Left lobe of liver (tissue), 2 donors: Measurements from ENCODE around the gene NLK. TPM values are rescaled to one million over a fixed set of nuclear protein-coding genes. Genes with fewer than 3 reads are reported as not detected.
"Not testable (repeated sequence)": the region's sequence is repeated elsewhere in the genome, so short reads cannot be mapped to it uniquely, and the experiment has no call there.

ENCODE experiments used
- ATAC-seq: fragments of 200-7000 bp; cut with Tn5 transposase; one replicate; pipeline ENCODE4 v1.9.1; 2020; ENCODE audit warnings: mild to moderate bottlenecking, moderate library complexity
- DNase-seq: peaks from one replicate; pipeline ENCODE4 v3.0.0-alpha.2; 2020; ENCODE audit warnings: low spot score
- total RNA-seq: library from RNA; stranded (reverse); gene quantifications from one replicate; pipeline ENCODE4 v1.2.1, GENCODE V29; 2021
- donor health status: DM: no; HTN: no; CAD: no; lungs with moderate emphysema.
- donor health status: DM: no; HTN: yes; CAD: no.

Gene NLK
- total RNA-seq, 1 donor from 2014 or later: 7.5 TPM

DNA sequence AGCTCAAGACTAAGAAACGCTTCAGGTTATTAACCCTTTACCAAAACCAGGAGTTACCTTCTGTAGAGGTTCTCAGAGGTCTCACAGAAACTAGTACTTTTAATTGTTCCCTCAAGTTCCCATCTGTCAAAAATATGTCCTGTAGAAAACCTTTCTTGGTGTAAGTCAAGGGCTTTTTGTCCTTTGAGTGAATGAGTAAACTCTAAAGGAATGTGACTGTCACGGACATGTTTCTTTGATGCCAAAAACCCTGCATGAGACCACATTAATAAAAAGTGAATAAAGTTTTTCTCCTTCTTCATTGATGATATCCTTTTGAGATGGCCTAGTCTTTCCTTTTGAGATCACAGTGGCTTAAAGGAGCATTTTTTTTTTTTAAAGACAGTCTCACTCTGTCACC is 102.9 kb downstream of the NLK start:
- no peak for ATAC-seq

DNA sequence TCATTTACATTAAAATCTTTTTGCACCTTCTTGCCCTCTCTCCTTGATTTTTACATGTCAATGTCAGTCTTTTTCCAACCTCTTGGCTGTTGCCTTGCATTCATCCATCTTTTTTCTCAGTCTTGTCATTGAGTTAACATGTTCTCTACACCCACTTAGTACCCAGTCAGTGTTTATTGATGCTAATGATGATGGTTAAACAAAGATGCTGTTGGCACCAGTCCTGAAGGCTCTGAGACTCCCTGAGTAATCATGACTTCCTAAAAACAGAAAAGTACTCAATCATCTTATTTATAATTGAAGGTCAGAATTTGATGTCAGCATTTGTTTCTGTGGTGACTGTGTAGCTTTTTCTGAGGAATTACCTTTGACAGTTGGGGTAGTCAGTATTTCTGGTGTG is 104.5 kb downstream of the NLK start:
- no peak for ATAC-seq
- no peak for DNase-seq

More for the DNA sequence above, 102.9 kb downstream of the NLK start:
- no peak for DNase-seq

DNA sequence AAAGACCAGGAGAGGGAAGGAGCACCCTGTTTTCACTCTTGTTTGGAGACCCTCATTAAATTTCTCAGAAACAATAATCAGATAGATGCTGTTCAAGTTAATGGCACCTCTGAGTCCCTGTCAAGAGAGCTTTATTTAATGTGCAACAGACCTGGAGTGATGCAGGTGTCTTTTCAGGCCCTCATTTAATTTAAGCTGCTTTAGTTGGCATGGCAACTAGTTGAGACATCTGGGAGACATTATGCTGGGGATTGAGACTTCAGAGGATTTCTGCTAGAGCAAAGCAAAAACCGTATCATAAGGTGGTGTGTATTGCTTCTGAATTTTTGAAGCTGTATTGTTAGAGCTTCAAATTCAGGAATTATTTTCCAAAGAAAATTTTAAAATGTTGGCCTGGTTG is 108.5 kb downstream of the NLK start:
- DNase-seq (no peak), ATAC-seq (no peak)

DNA sequence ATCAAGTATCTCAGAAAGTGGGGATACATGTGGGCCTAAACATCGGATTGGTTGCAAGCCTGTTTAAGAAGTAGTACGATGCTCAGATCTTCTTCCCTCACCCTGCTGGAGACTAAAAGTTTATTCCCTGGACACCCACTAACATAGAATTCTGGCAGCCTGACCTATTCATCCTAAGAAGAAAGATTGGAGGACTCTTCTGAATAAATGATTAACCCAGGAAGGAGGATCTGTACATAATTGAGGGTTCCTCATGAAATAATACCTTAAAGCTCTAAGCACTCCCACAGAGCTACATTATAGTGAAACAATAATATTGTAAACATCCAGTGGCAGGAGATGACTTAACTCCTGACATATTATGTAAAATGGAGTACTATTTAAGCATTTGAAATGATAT is 111.7 kb downstream of the NLK start:
- DNase-seq (no peak), ATAC-seq (no peak)

DNA sequence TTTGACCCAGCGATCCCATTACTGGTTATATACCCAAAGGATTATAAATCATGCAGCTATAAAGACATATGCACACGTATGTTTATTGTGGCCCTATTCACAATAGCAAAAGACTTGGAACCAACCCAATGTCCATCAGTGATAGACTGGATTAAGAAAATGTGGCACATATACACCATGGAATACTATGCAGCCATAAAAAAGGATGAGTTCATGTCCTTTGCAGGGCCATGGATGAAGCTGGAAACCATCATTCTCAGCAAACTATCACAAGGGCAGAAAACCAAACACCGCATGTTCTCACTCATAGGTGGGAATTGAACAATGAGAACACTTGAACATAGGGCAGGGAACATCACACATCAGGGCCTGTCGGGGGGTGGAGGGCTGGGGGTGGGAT is 112.9 kb downstream of the NLK start:
- DNase-seq, ATAC-seq: not testable (repeated sequence)

DNA sequence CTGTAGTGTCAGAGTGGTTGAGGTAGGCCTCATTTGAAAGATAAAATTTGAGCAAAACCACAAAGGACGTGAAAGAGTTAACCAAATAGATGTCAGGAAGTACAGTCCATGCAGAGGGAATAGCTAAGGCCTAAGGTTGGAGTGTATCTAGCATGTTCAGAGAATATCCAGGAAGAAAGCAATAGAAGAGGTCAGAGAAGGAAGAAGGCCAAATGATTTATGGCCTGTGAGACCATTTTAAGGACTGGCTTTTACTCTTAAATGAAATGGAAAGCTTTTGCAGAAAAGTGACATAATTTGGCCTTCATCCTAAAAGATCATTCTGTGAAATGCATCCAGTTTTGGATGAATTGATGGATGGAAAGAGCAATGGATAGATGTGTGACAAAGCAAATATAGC is 116.5 kb downstream of the NLK start:
- ATAC-seq (no peak), DNase-seq (no peak)

DNA sequence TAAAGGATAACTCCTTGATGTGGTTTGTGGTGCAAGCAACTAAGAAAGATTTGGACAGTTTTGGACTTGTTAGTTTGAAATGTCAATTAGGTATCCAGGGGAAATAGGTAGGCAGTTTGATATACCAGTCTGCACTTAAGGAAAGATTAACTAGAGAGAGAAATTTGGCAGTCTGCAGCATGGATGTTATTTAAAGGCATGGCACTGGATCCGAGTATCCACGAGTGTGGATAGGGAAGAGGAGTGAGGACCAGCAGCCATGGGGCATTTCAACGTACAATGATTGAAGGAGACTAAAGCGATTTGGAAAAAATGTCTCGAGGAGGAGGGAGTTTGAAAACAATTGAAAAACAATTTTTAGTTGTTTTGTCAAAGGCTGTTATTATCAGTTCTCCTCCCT is 117.4 kb downstream of the NLK start:
- DNase-seq (no peak), ATAC-seq (no peak)

DNA sequence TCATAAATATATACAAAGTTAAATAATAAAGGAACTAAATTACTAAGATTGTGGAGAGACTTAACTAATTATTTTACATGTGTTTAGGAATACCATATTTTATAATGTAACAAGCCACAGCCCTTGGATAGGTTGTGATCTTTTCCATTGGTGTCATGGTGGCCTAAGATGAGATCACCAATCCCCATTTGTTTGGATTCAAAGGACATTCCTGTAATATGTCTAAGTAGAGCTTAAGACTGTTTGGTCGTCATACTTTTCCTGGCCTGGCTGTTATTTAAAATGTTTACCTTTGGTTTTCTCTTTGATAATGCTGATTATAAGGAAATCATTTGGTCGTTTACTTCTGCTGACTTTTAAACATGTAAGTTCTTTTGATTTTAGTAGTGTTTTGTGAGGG is 118.1 kb downstream of the NLK start:
- no peak for DNase-seq

DNA sequence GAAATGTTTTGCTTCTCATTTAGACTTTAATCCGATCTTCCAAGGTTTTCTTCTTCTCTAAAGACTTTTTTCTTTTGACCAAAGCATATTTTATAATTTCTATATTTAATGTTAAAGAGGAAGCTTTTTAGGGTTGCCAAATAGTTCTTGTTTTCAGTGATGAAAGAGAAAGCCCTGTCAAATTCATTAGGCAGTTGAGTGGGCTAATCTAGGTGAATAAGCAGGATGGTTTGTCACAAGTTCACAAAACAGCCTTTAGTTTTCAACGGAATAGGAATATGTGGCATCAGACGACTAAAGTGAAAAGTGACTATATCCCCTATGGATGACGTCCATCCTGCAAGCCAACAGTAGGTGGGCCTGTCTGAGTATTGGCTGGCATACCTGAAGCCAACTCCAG is 118.8 kb downstream of the NLK start:
- ATAC-seq: no peak

More for the DNA sequence above, 118.1 kb downstream of the NLK start:
- no peak for ATAC-seq

DNA sequence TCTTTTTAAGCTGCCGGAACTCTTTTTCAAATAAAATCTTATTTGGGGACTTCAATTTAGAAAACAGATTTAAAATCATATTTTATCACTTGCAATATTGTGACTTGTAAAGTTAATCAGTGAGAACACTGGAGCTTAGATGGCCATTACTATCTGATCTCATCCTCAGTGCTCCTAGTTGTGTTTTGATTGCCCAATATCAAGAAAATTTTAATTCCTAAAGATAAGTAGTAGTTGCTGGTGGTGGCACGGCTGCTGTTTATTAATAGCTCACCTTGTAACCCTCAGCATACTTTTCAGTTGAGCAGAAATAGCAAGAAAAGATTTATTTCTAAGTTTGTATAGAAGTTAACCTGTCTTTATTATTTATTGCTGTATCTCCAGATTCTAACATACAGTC is 124.0 kb downstream of the NLK start:
- ATAC-seq (no peak), DNase-seq (no peak)

More for the DNA sequence above, 118.8 kb downstream of the NLK start:
- no peak for DNase-seq

DNA sequence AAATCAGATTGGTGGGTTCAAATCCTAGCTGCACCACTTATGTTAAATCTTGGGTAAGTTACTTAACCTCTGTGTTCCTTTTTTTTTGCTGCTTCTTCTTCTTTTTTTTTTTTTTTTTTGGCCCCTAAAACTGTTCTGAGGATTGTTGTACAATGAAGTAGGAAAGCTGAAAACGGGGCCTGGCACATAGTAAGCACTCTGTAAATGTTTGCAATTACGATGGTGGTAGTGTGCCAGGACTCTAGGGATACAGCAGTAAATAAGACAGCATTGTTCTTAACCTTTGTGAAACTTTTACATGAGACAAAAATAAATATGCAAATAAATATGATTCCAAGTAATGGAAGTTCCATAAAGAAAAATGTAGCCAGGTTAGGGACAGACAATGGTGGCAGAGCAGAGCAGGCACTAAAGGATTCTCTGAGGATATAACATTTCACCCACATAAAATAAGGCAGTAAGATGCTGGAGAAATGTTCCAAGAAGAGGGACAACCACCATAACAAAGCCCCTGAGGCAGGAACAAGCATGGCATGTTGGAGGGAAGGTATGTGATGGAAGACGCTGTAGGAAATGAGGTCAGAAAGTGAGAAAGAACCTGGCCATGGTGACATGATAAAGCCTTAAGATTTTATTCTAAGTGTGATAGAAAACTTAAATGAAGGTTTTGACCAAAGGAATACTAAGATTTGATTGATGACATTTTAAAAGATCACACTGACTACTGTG is 127.3 kb downstream of the NLK start:
- no peak for ATAC-seq
- no peak for DNase-seq

DNA sequence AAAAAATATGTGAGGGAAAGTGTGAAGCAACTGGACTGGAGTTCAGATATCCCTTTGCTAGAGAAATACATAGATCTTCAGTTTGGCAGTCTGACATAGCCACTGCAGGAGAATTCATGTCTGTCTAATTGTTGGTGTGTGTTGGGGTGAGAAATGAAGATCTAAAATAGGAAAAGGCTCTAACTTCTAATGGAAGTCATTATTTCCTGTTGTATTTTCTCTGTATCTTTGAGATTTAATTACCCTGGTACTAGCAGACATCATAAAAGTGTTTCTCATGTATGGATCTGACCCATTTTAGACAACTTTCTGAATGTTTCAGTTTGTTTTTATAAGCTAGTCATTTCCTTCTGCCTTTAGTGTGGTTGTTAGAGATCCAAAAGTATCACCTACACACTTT is 128.3 kb downstream of the NLK start:
- ATAC-seq: no peak

DNA sequence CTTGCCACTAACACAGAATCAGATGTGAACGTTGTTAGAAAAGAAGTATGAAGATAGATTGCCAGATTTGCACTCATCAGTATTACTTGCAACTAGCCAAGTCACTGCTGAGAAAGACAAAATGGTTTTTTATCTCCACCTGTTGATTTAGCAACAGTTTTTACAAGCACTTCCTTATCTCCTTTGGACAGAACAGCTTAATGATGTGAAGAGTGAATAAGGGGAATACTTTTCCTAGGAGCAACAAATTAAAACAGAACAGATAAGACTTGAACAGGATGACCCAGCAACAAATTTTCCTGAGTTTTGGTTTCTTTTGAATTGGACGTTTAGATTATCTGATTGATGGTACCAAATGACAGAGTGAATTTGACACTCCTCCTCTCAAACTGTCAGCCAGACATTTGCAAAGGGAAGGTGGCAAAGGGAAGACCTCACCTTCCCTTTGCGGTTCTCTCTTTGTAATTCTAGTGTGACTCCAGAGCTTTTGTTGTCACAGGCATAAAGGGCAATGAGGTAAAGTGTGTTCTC is 130.6 kb downstream of the NLK start:
- DNase-seq (no peak), ATAC-seq (no peak)

More for the DNA sequence above, 128.3 kb downstream of the NLK start:
- DNase-seq: no peak

DNA sequence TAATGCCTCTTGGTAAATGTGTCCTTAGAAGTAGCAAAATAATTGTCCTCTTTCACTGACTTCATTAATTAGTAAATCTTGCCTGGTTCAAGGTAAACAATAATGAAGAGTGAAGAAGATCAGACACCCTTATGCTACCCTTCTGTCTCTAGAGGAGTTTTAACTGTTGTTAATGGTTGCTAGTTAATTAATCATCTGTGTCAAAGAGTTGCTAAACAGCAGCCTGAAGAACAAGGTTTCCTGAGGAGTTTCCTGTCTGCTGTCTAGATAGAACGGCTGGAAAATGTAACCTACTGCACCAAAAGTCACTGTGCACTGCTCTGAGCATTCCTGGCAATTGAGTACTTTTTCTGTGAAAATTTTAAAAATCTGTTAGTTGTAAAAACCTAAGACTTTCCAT is 131.3 kb downstream of the NLK start:
- no peak for ATAC-seq
- no peak for DNase-seq

DNA sequence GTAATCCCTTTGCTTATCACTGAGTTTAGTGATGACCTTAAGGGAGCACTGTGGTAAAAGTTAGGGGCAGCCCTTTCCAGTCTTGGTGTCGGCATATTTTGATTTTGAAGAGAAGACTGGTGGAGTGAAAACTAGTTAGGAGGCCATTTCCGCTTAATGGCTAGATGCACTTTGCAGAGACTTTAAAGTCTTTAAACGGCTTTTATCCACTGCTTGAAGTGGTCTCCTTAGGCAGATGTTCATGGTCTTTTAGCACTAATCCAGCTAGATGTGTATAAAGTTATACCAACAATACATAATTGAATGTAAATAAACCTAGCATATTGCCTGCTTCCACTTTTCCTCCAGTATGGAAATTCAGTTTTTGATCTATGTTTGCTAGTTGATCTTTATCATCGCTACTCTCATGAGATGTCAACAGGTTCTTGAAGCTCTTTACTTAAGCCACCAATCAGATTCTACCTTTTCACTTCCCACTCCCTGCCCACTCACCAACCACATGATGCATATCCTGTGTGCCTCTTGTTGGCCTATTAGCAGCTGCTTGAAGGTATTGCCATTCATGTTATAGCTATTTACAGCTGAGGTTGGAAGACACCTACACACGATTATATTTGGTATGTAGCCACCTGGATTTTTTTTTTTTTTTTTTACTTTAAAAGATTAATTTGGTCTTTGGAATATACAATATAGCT is 132.0 kb downstream of the NLK start:
- DNase-seq (no peak), ATAC-seq (no peak)

DNA sequence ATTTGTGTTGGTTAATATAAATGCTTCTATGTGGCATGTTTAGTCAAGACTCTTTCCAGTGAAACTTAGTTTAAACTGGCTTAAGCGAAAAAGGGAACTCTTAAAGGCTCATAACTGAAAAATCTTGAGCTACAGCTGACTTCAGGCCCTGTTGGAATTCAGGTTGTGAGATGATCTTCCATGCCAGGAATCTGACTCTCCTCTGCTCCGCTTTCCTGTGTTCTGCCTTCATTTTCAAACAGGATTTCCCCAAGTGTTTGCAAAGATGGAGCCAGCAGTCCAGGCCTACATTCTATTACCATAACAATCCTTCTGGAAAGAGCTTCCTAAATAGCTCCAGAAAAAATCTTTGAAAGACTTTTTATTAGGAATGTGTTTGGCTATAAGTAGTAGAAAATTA is 134.9 kb downstream of the NLK start:
- DNase-seq (no peak), ATAC-seq (no peak)

DNA sequence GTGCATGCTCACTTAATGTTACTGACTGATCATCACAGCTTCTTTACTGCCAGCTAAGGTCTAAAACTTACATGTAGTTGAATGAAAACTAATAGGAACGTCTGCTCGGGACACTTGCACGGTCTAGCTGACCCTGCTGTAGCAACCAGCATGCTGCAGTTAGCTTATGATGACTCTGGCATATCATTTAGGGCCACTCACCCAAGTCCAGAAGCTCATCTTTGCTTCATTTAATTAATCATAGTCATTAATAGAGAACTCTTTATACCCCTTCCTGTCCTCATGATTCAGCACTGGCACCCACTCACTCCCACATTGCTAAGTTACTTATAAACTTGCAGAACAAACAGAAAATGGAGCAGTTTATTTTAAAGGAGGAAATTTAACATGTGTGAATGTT is 136.3 kb downstream of the NLK start:
- no peak for DNase-seq
- ATAC-seq: peak; percentile 81

DNA sequence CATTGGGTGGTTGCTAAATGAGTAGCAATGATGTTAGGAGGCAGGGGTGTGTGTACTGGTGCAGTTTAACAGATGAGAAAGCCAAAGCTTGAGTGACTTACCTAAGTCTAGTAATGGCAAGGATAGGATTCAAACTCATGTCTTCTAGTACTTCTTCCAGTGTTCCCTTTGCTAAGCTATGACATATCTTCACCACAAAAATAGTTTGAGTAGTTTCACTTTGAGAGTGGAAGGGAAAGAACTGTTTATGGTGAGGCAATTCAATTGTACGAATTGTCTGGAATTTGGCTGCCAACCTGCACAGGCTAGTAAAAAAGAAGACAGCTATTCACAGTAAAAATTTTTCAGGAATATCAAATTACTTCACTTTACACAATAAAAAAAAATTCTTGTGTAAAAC is 138.0 kb downstream of the NLK start:
- ATAC-seq: no peak
- no peak for DNase-seq

DNA sequence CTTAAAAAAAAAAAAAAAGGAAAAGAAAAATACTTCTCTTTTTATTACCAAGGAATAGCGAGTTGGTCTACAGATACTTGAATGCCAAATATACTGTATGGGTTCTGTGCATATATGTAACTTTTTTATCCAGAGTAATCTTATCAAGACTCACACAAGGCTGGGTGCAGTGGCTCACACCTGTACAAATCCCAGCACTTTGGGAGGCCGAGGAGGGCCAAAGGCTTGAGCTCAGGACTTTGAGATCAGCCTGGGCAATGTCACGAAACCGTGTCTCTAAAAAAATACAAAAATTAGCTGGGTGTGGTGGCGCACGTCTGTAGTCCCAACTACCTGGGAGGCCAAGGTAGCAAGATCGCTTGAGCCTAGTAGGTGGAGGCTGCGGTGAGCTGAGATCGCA is 139.1 kb downstream of the NLK start:
- ATAC-seq (no peak), DNase-seq (no peak)

DNA sequence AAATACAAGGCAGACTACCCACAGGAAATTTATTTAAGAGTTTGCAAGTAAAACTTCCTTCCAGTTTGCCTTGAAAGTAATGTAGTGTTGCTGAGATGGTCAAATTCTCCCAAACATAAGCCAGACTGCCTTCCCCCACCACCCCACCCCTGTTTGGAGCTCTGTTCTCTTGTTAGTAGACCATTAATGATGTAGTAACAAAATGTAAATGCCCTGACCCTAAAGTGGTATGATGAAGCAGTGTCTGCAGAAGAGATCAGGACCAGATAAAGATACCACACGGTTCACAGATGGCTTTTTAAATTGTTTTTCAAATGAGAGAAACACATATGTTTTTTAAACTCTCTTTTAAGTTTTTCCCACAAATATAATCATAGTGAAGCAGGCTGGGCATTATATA is 140.1 kb downstream of the NLK start:
- ATAC-seq (no peak), DNase-seq (no peak)

DNA sequence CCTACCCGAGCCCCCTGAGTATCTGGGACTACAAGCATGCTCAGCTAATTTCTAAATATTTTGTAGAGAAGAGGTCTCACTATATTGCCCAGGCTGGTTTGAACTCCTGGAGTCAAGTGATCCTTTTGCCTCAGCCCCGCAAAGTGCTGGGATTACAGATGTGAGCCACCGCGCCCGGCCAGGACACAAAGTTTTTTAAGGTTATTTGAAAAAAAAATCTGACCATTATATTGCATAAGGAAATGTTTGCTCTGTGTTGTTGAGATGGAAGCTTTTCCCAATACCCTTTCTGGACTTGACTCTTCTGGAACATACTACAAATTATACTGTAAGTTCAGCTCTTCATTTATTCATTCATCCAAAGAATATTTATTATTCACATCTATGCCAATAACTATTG is 143.2 kb downstream of the NLK start:
- ATAC-seq (peak; percentile 62), DNase-seq (no peak)

DNA sequence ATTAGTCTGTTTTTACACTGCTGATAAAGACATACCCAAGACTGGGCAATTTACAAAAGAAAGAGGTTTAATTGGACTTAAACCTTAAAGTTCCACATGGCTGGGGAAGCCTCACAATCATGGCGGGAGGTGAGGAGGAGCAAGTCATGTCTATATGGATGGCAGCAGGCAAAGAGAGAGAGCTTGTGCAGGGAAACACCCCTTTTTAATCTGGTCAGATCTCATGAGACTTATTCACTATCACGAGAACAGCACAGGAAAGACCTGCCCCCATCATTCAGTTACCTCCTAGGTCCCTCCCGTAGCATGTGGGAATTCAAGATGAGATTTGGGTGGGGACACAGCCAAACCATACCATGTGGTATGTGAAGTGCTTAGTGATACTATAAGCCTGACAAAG is 144.0 kb downstream of the NLK start:
- not testable (repeated sequence) for ATAC-seq, DNase-seq
